ENCODE data around the gene C1orf116. TPM values are rescaled to one million over a fixed set of nuclear protein-coding genes. Genes with fewer than 3 reads are reported as not detected.

Gene C1orf116
- total RNA-seq, 4 donors from 2014 or later = 40.6 to 95.8 (median 77.6) TPM

DNA sequence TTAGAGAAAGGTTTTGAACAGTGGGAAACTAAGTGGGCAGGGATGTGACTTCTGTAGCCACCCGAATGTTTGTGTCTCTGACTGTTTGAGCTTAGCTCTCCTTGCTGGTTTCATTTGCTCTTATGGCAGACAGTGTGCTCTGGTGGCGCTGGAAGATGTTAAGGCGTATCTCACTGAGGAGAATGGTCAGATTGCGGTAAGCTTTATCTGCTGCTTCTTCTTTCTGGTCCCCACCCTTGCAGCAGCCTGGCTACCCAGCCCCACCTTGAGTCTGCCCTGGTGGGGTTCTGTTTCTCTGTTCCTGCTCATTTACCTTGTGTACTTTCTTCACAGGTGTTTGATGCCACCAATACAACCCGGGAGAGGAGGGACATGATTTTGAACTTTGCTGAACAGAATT, 30.5 kb upstream of the C1orf116 start:
- TF ChIP-seq POLR2AphosphoS5 (IDR thresholded peaks at IDR 0.05) (no peak), EP300 (IDR thresholded peaks at IDR 0.05) (no peak), POLR2A (IDR thresholded peaks at IDR 0.05) (no peak)
- TF ChIP-seq, protein P1, sequence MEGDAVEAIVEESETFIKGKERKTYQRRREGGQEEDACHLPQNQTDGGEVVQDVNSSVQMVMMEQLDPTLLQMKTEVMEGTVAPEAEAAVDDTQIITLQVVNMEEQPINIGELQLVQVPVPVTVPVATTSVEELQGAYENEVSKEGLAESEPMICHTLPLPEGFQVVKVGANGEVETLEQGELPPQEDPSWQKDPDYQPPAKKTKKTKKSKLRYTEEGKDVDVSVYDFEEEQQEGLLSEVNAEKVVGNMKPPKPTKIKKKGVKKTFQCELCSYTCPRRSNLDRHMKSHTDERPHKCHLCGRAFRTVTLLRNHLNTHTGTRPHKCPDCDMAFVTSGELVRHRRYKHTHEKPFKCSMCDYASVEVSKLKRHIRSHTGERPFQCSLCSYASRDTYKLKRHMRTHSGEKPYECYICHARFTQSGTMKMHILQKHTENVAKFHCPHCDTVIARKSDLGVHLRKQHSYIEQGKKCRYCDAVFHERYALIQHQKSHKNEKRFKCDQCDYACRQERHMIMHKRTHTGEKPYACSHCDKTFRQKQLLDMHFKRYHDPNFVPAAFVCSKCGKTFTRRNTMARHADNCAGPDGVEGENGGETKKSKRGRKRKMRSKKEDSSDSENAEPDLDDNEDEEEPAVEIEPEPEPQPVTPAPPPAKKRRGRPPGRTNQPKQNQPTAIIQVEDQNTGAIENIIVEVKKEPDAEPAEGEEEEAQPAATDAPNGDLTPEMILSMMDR (IDR thresholded peaks at IDR 0.05) = no peak
- H3K36me3 ChIP-seq = peaks cover 67% of the 10 kb centered on the region
- H3K4me1 ChIP-seq = no peaks in the 10 kb centered on the region
- H3K4me3 ChIP-seq = no peak overlapping the region
- no peaks in the 10 kb centered on the region for H3K9me3 ChIP-seq
- no peak overlapping the region for H3K27ac ChIP-seq
- WGBS = 88% methylated on average over 5 of the region's 5 CpGs
- DNase-seq (ENCODE audit: low spot score in 2 of 2) = no peak
- no peaks in the 10 kb centered on the region for H3K27me3 ChIP-seq

DNA sequence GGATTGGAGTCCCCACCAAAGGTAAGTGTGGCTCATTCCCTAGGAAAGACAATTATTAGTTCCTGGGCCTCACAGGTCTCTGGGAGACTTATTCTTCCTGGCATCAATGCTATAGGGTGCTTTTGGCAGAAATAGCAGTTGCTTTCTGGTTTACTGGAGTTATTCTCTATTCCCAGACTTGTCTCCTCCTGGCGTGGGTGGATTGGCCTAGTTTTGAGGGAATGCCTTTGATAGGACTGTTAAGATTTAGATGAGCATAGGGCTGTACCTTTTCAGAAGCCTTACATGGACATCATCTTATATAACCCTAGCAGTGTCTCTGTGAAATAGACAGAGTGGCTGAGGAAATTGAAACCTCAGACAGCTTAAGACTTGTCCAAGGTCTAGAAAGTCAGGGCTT, 29.5 kb upstream of the C1orf116 start:
- Histone ChIP-seq H3K4me1 (no peaks in the 10 kb centered on the region), H3K27ac (no peak overlapping the region), H3K27me3 (no peaks in the 10 kb centered on the region), H3K9me3 (no peaks in the 10 kb centered on the region), H3K36me3 (peaks cover 57% of the 10 kb centered on the region), H3K4me3 (no peak overlapping the region)
- no peak for DNase-seq (ENCODE audit: low spot score in 2 of 2)
- TF ChIP-seq POLR2A (IDR thresholded peaks at IDR 0.05) = no peak
- TF ChIP-seq POLR2AphosphoS5 (IDR thresholded peaks at IDR 0.05) = no peak
- TF ChIP-seq EP300 (IDR thresholded peaks at IDR 0.05) = no peak
- TF ChIP-seq, protein P1 (IDR thresholded peaks at IDR 0.05) = no peak
- 100% methylated on average over 1 of the region's 1 CpG for WGBS

GRCh38 chr1:207060596-207060995, 28.0 kb upstream of the C1orf116 start:
- Histone ChIP-seq H3K4me1 (no peaks in the 10 kb centered on the region), H3K9me3 (no peaks in the 10 kb centered on the region), H3K4me3 (no peak overlapping the region), H3K36me3 (peaks cover 46% of the 10 kb centered on the region), H3K27me3 (no peaks in the 10 kb centered on the region), H3K27ac (no peak overlapping the region)
- TF ChIP-seq POLR2AphosphoS5 (IDR thresholded peaks at IDR 0.05) = no peak
- TF ChIP-seq, protein P1 (IDR thresholded peaks at IDR 0.05) = no peak
- no peak for TF ChIP-seq EP300 (IDR thresholded peaks at IDR 0.05)
- no peak for TF ChIP-seq POLR2A (IDR thresholded peaks at IDR 0.05)
- WGBS = 59% methylated on average over 3 of the region's 3 CpGs
- no peak for DNase-seq (ENCODE audit: low spot score in 2 of 2)

DNA sequence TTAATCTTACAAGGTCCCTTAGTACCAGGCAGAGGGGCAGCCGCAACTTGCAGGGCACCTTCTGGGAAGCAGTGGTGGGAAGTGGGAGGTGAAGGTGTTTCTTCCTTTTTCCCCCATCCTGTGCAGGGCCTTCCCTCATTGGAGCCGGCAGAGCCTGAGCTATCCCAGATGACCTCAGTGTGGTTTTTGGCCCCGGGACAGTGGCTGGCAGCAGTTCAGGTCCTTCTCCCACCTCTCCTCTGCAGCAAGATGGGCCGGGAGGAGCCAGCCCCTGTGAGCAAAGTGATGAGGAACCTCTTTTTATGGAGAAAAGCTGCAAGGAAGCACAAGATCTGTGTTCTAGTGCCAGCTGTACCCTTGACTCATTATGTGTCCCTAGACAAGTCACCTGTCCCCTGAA, 27.3 kb upstream of the C1orf116 start:
- no peak overlapping the region for H3K27ac ChIP-seq
- H3K27me3 ChIP-seq = no peaks in the 10 kb centered on the region
- H3K9me3 ChIP-seq = no peaks in the 10 kb centered on the region
- no peak overlapping the region for H3K4me3 ChIP-seq
- peaks cover 2% of the 10 kb centered on the region for H3K4me1 ChIP-seq
- TF ChIP-seq POLR2AphosphoS5 (IDR thresholded peaks at IDR 0.05) = no peak
- TF ChIP-seq, protein P1 (IDR thresholded peaks at IDR 0.05) = no peak
- TF ChIP-seq EP300 (IDR thresholded peaks at IDR 0.05) = no peak
- no peak for TF ChIP-seq POLR2A (IDR thresholded peaks at IDR 0.05)
- peaks cover 39% of the 10 kb centered on the region for H3K36me3 ChIP-seq
- 79% methylated on average over 3 of the region's 4 CpGs for WGBS
- no peak for DNase-seq (ENCODE audit: low spot score in 2 of 2)

- H3K27ac ChIP-seq = no peak overlapping the region
- no peak for TF ChIP-seq EP300 (IDR thresholded peaks at IDR 0.05)
- TF ChIP-seq POLR2A (IDR thresholded peaks at IDR 0.05) = no peak
- TF ChIP-seq, protein P1 (IDR thresholded peaks at IDR 0.05) = no peak
- no peak for TF ChIP-seq POLR2AphosphoS5 (IDR thresholded peaks at IDR 0.05)
- H3K9me3 ChIP-seq = no peaks in the 10 kb centered on the region
- H3K4me1 ChIP-seq = peaks cover 9% of the 10 kb centered on the region
- no peak overlapping the region for H3K4me3 ChIP-seq
- peaks cover 32% of the 10 kb centered on the region for H3K36me3 ChIP-seq
- no peak for DNase-seq (ENCODE audit: low spot score in 2 of 2)
- WGBS = 89% methylated on average over 6 of the region's 6 CpGs
- no peaks in the 10 kb centered on the region for H3K27me3 ChIP-seq
These were observed 26.6 kb upstream of the C1orf116 start for GRCh38 chr1:207058878-207059867.

Measured in suprapubic skin (tissue), 4 donors.